HL-60 (cell line): Measurements from ENCODE around the gene ITGB1.

Source experiments
- DNase-seq, 2 experiments: peaks; one replicate each; pipeline ENCODE4 v3.0.0-alpha.2; 2010 to 2020; ENCODE audit warnings: low read depth in 1 of 2, low spot score in 1 of 2
- H3K27ac ChIP-seq: fragments of 250-450 bp; sonication (Bioruptor Pico); replicated peaks from 2 replicates; pipeline ENCODE4 v1.5.1; 2020; ENCODE audit warnings: mild to moderate bottlenecking, moderate library complexity
- H3K27me3 ChIP-seq: fragments of 250-450 bp; sonication (Bioruptor Pico); 2 replicates; pipeline ENCODE4 v1.5.1; 2021; ENCODE audit warnings: mild to moderate bottlenecking, moderate library complexity; ENCODE audit not compliant: insufficient read depth, poor library complexity, severe bottlenecking
- H3K4me3 ChIP-seq: replicated peaks from 2 replicates; pipeline ENCODE4 v1.5.1; 2011; ENCODE audit warnings: mild to moderate bottlenecking, control low read depth, low read length; ENCODE audit not compliant: insufficient read depth
- GABPA ChIP-seq: IDR thresholded peaks from 2 replicates; pipeline ENCODE4 v1.6.1; 2012; ENCODE audit warnings: low read depth
- POLR2AphosphoS5 ChIP-seq: IDR thresholded peaks from 2 replicates; pipeline ENCODE4 v1.6.1; 2012; ENCODE audit warnings: low read depth
- SPI1 ChIP-seq: IDR thresholded peaks from 2 replicates; pipeline ENCODE4 v1.6.1; 2012; ENCODE audit warnings: low read depth, mild to moderate bottlenecking, borderline replicate concordance
- TF ChIP-seq, protein P1 (sequence below): IDR thresholded peaks from 2 replicates; pipeline ENCODE4 v1.6.1; 2012; ENCODE audit warnings: low read depth; ENCODE audit not compliant: insufficient replicate concordance
- TF ChIP-seq, protein P2 (sequence below): IDR thresholded peaks from one replicate; pipeline ENCODE4 v1.5.1; 2011; ENCODE audit warnings: low read length, control low read depth, inconsistent platforms; ENCODE audit not compliant: insufficient read depth

Gene ITGB1

GRCh38 chr10:32890444-32890843, 67.6 kb downstream of the ITGB1 start:
- Histone ChIP-seq H3K27ac (no peak overlapping the region), H3K4me3 (no peak overlapping the region), H3K27me3 (no peaks in the 10 kb centered on the region)
- no peak for DNase-seq
- TF ChIP-seq GABPA (no peak), POLR2AphosphoS5 (no peak), SPI1 (no peak)
- TF ChIP-seq, protein P1, sequence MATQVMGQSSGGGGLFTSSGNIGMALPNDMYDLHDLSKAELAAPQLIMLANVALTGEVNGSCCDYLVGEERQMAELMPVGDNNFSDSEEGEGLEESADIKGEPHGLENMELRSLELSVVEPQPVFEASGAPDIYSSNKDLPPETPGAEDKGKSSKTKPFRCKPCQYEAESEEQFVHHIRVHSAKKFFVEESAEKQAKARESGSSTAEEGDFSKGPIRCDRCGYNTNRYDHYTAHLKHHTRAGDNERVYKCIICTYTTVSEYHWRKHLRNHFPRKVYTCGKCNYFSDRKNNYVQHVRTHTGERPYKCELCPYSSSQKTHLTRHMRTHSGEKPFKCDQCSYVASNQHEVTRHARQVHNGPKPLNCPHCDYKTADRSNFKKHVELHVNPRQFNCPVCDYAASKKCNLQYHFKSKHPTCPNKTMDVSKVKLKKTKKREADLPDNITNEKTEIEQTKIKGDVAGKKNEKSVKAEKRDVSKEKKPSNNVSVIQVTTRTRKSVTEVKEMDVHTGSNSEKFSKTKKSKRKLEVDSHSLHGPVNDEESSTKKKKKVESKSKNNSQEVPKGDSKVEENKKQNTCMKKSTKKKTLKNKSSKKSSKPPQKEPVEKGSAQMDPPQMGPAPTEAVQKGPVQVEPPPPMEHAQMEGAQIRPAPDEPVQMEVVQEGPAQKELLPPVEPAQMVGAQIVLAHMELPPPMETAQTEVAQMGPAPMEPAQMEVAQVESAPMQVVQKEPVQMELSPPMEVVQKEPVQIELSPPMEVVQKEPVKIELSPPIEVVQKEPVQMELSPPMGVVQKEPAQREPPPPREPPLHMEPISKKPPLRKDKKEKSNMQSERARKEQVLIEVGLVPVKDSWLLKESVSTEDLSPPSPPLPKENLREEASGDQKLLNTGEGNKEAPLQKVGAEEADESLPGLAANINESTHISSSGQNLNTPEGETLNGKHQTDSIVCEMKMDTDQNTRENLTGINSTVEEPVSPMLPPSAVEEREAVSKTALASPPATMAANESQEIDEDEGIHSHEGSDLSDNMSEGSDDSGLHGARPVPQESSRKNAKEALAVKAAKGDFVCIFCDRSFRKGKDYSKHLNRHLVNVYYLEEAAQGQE = no peak
- TF ChIP-seq, protein P2, sequence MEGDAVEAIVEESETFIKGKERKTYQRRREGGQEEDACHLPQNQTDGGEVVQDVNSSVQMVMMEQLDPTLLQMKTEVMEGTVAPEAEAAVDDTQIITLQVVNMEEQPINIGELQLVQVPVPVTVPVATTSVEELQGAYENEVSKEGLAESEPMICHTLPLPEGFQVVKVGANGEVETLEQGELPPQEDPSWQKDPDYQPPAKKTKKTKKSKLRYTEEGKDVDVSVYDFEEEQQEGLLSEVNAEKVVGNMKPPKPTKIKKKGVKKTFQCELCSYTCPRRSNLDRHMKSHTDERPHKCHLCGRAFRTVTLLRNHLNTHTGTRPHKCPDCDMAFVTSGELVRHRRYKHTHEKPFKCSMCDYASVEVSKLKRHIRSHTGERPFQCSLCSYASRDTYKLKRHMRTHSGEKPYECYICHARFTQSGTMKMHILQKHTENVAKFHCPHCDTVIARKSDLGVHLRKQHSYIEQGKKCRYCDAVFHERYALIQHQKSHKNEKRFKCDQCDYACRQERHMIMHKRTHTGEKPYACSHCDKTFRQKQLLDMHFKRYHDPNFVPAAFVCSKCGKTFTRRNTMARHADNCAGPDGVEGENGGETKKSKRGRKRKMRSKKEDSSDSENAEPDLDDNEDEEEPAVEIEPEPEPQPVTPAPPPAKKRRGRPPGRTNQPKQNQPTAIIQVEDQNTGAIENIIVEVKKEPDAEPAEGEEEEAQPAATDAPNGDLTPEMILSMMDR = no peak

DNA sequence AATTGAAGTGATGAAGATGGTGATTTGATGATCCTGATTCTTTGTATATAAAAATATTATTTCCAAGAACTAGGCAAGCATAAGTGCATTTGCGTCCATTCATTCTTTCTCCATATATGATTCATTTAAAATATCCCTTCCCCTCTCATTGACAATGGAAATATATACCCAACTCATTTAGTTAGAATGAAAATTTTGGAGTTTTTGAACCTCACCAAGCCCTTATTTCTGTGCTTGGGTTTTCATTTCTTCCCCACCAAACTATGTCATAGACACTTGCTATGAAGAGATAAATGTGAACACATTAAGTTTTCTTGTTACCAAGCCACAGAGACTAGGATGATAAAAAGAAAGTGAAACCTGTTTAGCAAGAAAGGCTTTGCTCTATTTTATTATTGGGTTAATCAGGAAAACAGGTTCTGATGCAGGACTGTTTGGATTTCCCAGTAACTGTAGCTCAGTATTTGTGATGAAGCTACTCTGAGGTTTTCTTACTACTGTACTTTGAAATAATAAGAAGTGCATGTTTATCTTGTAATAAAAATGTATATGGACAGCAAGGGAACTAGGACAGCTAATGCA, 68.3 kb downstream of the ITGB1 start:
- no peaks in the 10 kb centered on the region for H3K27me3 ChIP-seq
- no peak overlapping the region for H3K27ac ChIP-seq
- no peak for DNase-seq
- TF ChIP-seq, protein P2 = no peak
- TF ChIP-seq, protein P1 = no peak
- TF ChIP-seq SPI1 (no peak), POLR2AphosphoS5 (no peak)
- no peak overlapping the region for H3K4me3 ChIP-seq

DNA sequence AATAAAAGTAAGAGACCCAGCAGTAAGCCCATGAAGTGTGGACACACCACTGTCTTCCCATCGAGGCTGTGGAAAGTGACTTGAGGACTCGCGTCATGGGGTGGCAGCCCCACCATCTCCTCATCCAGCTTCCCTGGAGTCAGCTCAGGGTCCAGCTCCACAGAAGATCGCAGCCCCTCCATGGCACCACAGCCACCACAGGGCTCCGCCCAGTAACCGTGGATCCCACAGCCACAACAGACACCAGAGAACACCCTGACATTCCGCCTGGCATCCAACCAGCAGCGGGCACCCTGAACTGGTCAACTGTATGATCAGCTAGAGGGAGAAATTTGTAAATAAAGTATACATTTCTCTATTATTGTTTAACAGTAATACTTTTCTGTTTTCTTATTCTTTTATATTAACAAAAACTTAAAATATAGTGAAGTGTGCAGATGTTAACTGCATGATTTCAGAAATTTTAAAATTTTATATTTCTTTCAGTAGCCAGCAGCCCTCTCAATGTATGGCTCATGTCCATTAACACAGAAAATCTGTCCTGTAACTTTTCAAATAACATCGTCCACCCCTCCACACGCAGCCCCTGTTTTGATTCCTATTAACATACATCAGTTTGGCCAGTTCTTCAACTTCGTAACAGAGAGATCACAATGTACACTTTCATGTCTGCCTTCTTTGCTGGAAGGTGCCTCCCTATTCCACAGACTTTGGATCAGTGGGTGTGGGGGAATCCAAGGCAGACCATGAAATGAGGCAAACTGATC, 69.7 kb downstream of the ITGB1 start:
- DNase-seq = no peak
- Histone ChIP-seq H3K27me3 (no peaks in the 10 kb centered on the region), H3K27ac (no peak overlapping the region), H3K4me3 (no peak overlapping the region)
- TF ChIP-seq, protein P1 = no peak
- TF ChIP-seq SPI1 (no peak), GABPA (no peak)
